ENCODE measurements around the gene RAB14. TPM values are rescaled to one million over a fixed set of nuclear protein-coding genes. Genes with fewer than 3 reads are reported as not detected.

Gene RAB14
- total RNA-seq, 4 donors from 2014 or later = 20.7 to 50.3 (median 37.9) TPM

DNA sequence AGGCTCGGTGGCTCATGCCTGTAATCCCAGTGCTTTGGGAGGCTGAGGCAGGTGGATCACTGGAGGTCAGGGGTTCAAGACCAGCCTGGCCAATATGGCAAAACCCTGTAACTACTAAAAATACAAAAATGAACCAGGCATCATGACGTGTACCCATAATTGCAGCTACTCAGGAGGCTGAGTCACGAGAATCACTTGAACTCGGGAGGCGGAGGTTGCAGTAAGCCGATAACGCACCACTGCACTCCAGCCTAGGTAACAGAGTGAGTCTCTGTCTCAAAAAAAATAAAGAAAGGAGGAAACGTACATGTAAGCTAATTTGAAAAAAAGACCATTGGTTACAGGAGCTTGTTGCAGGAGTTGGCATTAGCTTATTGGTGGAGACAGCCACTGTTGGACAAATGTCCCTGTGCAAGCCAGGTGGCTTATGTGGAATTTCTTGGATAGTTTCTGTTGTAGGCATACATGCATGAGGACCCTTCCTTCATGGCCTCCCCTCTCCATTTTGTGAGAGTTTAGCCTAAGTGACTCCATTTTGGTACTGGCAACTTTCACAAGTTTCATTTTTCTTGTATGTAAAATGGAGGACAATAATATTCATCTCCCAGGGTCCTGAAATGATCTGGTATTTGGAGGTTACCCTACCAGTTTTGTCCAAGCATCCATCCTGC, 16.8 kb upstream of the RAB14 start:
- intact Hi-C loops (cut with DNase I; ENCODE audit: low total_unique reads) (loop anchor here (5.0 kb wide), 1 partner anchor 179 kb away; no protein-coding TSS in a partner anchor), in situ Hi-C loops (cut with MboI; ENCODE audit: low pct_ligation_motif_present in 1 of 4, low pct_unique_long_range_greater_than_20kb in 1 of 4, low sequenced_read_pairs in 3 of 4) (loop anchor here (5.0 to 25.0 kb wide), 4 partner anchors 86 to 179 kb away; no protein-coding TSS in a partner anchor)
- Histone ChIP-seq H3K27ac (no peak overlapping the region), H3K9me3 (no peaks in the 10 kb centered on the region), H3K27me3 (no peaks in the 10 kb centered on the region), H3K36me3 (no peaks in the 10 kb centered on the region), H3K4me3 (no peak overlapping the region), H3K4me1 (peaks cover 0 to 1% (median 0%) of the 10 kb centered on the region in 4 donors)
- DNase-seq = no peak
- TF ChIP-seq POLR2A (IDR thresholded peaks at IDR 0.05) = no peak
- TF ChIP-seq POLR2AphosphoS5 (IDR thresholded peaks at IDR 0.05) = no peak
- TF ChIP-seq EP300 (IDR thresholded peaks at IDR 0.05; ENCODE audit: low read depth) = no peak
- TF ChIP-seq CTCF (IDR thresholded peaks at IDR 0.05) = no peak
- WGBS, 2 donors (ENCODE audit: low coverage in 1 of 2) = 60 to 75% methylated on average over 2 to 8 of the region's 8 CpGs

DNA sequence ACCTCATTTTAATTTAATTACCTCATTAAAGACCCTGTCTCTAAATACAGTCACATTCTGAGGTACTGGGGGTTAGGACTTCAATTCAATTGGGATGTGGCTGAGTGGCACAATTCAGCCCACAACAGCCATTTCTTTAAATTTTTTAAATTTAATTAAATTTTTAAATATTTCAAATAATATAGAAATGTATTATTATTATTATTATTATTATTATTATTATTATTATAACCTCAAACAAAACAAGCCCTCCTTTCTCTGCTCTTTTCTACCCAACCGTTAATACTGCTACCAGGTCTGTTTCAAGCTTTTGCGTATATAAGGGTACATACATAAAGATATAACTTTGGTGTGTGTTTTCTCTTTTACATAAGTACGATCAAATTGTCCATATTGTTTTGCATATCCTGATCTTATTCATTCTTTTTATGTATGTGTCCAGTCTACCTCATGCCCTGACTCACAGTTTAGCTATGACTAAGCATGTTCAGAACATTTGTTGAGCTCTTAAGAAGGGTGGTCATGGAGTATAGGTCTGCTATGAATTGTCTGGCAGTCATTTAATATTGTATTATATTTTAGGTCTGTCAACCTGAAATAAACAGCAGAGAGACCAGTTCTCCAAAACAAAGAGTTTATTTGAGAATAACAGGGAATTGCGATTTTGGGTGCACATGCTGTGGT, 16.1 kb upstream of the RAB14 start:
- Histone ChIP-seq H3K27me3 (no peaks in the 10 kb centered on the region), H3K36me3 (no peaks in the 10 kb centered on the region), H3K27ac (no peak overlapping the region), H3K4me1 (peaks cover 0 to 9% (median 6%) of the 10 kb centered on the region in 4 donors), H3K4me3 (no peak overlapping the region), H3K9me3 (no peaks in the 10 kb centered on the region)
- 80% methylated on average over 4 of the region's 4 CpGs for WGBS, 2 donors (ENCODE audit: low coverage in 1 of 2)
- TF ChIP-seq EP300 (IDR thresholded peaks at IDR 0.05; ENCODE audit: low read depth) (no peak), CTCF (IDR thresholded peaks at IDR 0.05) (no peak), POLR2A (IDR thresholded peaks at IDR 0.05) (no peak), POLR2AphosphoS5 (IDR thresholded peaks at IDR 0.05) (no peak)
- intact Hi-C loops (cut with DNase I; ENCODE audit: low total_unique reads) = loop anchor here (5.0 kb wide), 1 partner anchor 180 kb away; no protein-coding TSS in a partner anchor
- in situ Hi-C loops (cut with MboI; ENCODE audit: low pct_ligation_motif_present in 1 of 4, low pct_unique_long_range_greater_than_20kb in 1 of 4, low sequenced_read_pairs in 3 of 4) = loop anchor here (5.0 to 25.0 kb wide), 4 partner anchors 87 to 180 kb away; no protein-coding TSS in a partner anchor
- no peak for DNase-seq

DNA sequence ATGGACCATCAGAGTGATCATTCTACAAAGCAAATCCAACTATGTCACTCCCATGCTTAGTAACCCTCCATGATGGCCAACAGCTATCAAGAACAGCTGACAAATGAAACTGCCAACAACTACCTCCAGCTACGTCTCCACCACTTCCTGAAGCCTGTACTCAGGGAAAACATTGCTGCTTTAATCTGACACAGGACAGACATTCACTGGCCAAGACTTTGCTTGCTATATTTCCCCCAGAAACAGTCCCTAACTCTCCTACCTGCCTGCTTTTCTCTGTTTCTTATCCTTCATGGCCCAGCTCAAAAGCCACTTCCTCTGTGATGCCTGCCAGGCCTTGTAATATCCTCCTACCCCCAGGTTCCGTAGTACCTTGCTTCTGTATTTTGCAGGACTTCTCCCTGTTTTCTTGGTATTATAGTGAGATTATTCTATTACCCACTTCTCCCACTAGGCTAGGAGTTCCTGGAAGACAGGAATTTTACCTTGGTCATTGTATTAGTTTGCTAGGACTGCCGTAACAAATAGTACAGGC, 14.7 kb upstream of the RAB14 start:
- in situ Hi-C loops (cut with MboI; ENCODE audit: low pct_ligation_motif_present in 1 of 4, low pct_unique_long_range_greater_than_20kb in 1 of 4, low sequenced_read_pairs in 3 of 4) = loop anchor here (5.0 to 25.0 kb wide), 4 partner anchors 88 to 181 kb away; no protein-coding TSS in a partner anchor
- intact Hi-C loops (cut with DNase I; ENCODE audit: low total_unique reads) = loop anchor here (5.0 kb wide), 1 partner anchor 181 kb away; no protein-coding TSS in a partner anchor
- Histone ChIP-seq H3K4me3 (no peak overlapping the region), H3K27me3 (no peaks in the 10 kb centered on the region), H3K36me3 (no peaks in the 10 kb centered on the region), H3K4me1 (peaks cover 0 to 9% (median 6%) of the 10 kb centered on the region in 4 donors), H3K27ac (no peak overlapping the region), H3K9me3 (no peaks in the 10 kb centered on the region)
- no peak for DNase-seq
- 80 to 94% methylated on average over 2 to 3 of the region's 3 CpGs for WGBS, 2 donors (ENCODE audit: low coverage in 1 of 2)
- TF ChIP-seq POLR2AphosphoS5 (IDR thresholded peaks at IDR 0.05) (no peak), POLR2A (IDR thresholded peaks at IDR 0.05) (no peak), CTCF (IDR thresholded peaks at IDR 0.05) (no peak), EP300 (IDR thresholded peaks at IDR 0.05; ENCODE audit: low read depth) (no peak)

- no peak overlapping the region for H3K4me3 ChIP-seq
- H3K27ac ChIP-seq = no peak overlapping the region
- TF ChIP-seq CTCF (IDR thresholded peaks at IDR 0.05) (no peak), POLR2A (IDR thresholded peaks at IDR 0.05) (no peak), POLR2AphosphoS5 (IDR thresholded peaks at IDR 0.05) (no peak), EP300 (IDR thresholded peaks at IDR 0.05; ENCODE audit: low read depth) (no peak)
- in situ Hi-C loops (cut with MboI; ENCODE audit: low pct_ligation_motif_present in 1 of 4, low pct_unique_long_range_greater_than_20kb in 1 of 4, low sequenced_read_pairs in 3 of 4) = loop anchor here (10.0 to 25.0 kb wide), 3 partner anchors 91 to 181 kb away; no protein-coding TSS in a partner anchor
- H3K27me3 ChIP-seq = no peaks in the 10 kb centered on the region
- WGBS, 2 donors (ENCODE audit: low coverage in 1 of 2) = 80 to 82% methylated on average over 1 to 2 of the region's 2 CpGs
- H3K36me3 ChIP-seq = no peaks in the 10 kb centered on the region
- peaks cover 0 to 9% (median 6%) of the 10 kb centered on the region in 4 donors for H3K4me1 ChIP-seq
- intact Hi-C loops (cut with DNase I; ENCODE audit: low total_unique reads) = loop anchor here (5.0 kb wide), 1 partner anchor 163 kb away; no protein-coding TSS in a partner anchor
- DNase-seq = no peak
- H3K9me3 ChIP-seq = no peaks in the 10 kb centered on the region
These were observed 12.3 kb upstream of the RAB14 start for GRCh38 chr9:121214005-121214404.

All from transverse colon (tissue), 4 donors.